AG09319 (cell line): ENCODE data around the gene COL23A1.

Source experiments
- DNase-seq: peaks from one replicate; pipeline ENCODE4 v3.0.0-alpha.2; 2010; ENCODE audit warnings: low read depth; ENCODE audit errors: extremely low read depth
- CTCF ChIP-seq: IDR thresholded peaks from 2 replicates; pipeline ENCODE4 v1.5.1; 2011; ENCODE audit warnings: low read depth, mild to moderate bottlenecking, inconsistent platforms, low read length, moderate library complexity

The COL23A1 gene

DNA sequence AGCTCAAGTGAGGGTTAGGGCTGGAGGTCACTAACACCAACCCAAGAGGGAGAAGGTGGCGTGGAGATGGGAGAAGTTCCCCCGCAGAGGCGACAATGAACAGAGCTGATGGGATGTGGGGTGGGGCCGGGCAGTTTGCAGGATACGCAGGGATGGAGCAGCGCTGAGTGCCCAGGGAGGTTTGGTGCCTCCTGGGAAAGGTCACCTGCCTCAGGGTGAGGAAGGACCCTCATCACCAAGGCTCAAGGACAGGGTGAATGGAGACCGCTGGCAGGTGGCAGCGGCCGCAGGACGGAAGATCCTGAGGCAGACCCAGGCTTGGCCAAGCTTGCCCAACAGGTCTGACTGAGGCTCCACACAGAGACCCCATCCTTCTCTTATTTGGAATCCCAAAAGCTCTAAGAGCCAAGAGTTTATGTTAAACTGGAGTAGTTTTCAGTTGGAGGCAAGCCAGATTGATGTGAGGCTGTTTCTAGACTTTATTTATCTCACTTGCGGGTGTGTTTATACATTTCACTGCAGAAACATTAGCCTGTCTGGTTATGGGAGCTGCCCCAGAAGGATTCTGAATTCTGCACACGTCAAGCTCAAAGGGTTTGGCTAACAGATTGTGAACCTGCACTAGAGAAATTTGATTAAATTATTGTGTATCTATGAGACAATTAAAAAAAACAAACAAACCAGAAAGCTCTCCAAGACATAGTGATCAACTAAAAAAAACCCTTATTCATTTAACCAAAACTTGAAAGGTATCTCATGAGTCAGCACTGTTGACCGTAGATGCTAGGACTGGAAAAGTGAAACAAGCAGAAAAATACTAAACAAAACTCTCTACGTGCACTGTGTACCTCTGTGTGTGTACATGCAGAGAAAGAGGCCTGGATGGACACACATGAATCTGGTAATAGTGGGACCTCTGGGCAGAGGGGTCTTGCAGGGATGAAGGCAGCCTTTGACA lies 211.4 kb downstream of the COL23A1 start:
- no peak for TF ChIP-seq CTCF
- DNase-seq = no peak

GRCh38 chr5:178377583-178378270 lies 212.5 kb downstream of the COL23A1 start:
- DNase-seq = no peak
- TF ChIP-seq CTCF = no peak

DNA sequence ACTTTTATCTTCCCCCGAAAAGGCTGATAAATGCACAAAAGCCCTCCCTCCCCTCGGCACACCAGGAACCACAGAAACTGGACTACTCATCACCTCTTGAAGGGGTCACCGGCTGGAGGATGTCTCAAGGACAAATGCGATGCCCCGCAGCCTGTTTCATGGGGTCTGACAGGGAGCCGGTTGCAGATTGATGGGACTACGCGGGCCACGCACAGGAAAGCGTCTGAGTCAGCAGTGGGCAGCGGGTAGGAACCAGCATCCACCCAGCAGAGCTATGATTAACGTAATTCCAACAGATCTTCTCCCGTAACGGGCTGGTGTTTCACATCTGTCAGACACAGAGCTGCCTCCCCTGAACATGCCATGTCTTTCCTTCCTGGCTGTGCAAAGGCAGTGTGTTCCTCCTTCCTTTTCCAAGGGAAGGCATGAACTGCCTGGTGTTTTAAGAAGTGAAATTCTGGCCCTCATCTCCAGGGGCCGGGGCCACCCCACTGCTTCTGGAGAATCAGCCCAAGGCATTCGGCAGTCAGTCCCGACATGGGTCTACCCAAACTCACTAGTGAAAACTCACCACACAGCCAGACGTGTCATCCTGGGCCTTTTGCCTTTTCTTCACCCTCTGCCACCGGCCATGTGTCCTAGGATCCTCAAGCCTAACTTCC lies 213.1 kb downstream of the COL23A1 start:
- TF ChIP-seq CTCF = no peak
- DNase-seq = no peak

DNA sequence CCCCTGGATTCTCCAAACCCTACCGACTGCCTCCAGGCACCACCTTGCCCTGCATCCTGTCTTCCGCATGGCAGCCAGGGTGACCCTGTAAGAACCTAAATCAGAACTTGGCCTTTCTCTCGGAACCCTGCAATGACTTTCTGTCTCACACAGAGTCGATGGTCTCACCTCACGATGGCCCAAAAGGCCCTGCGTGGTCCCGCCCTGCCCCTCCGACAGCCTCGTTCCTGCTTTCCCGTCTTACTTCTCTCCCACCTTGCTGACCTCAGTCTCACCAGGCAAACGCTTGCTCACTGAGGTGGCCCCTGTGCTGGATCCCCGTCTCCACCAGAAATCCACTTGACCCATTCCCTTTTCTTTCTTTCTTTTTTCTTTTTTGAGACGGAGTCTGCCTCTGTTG lies 214.8 kb downstream of the COL23A1 start:
- no peak for TF ChIP-seq CTCF
- no peak for DNase-seq

GRCh38 chr5:178373711-178374110 lies 216.5 kb downstream of the COL23A1 start:
- DNase-seq = no peak
- no peak for TF ChIP-seq CTCF

DNA sequence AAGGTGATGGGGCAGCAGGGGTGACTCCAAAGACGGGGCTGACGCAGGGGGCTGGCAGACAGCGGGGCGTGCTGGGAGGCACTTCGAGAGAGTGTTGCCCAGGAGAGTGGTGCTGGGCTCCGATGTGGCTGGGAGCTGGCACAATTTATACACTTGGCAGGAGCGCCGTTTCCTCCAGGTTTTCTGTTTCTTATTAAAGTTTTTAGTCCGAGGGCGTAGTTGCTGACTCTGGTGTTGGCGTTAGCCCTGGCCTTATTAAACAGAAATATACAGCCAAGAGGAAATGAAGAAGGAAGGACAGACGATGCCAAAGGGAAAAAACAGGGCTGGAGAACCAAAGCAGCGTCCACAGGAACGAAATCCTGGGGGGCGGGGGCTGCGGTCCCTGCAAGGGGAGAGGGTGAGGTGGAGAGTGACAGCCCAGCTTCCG lies 218.0 kb downstream of the COL23A1 start:
- no peak for DNase-seq

More for the DNA sequence above, 218.0 kb downstream of the COL23A1 start:
- no peak for TF ChIP-seq CTCF
